GM12878 (cell line): ENCODE results near the gene SPATA18. TPM values are rescaled to one million over a fixed set of nuclear protein-coding genes. Genes with fewer than 3 reads are reported as not detected.

Source experiments
- ATAC-seq: fragments of 200-7000 bp; cut with Tn5 transposase; 3 replicates; pipeline ENCODE4 v1.9.1; 2020; ENCODE audit warnings: mild to moderate bottlenecking, moderate library complexity
- BruUV-seq: library from RNA; stranded (reverse); fragments of 400-500 nt; replicated peaks from 2 replicates; lab custom pipeline; 2021; lab: Mats Ljungman, UMichigan
- CTCF ChIA-PET: fragments of 300-600 bp; sonication (Branson Sonifier 250); formaldehyde crosslinking; extraction: SDS; loops from one replicate; lab custom pipeline; 2021; ENCODE audit warnings: inconsistent platforms; lab: Yijun Ruan, JAX
- POLR2A ChIA-PET: fragments of 350-600 bp; formaldehyde crosslinking; extraction: SDS; loops from one replicate; lab custom pipeline; 2021; ENCODE audit warnings: inconsistent platforms; lab: Charles Lee
- RAD21 ChIA-PET: fragments of 300-600 bp; sonication (Branson Sonifier 250); formaldehyde crosslinking; loops from one replicate; lab custom pipeline; 2023; ENCODE audit warnings: antibody characterized with exemption; ENCODE audit not compliant: unreplicated experiment; lab: Charles Lee
- SMC1A ChIA-PET: fragments of 300-600 bp; sonication (Branson Sonifier 250); formaldehyde crosslinking; loops from one replicate; lab custom pipeline; 2023; ENCODE audit not compliant: unreplicated experiment, uncharacterized antibody; lab: Charles Lee
- DNase-seq: peaks from one replicate; pipeline ENCODE4 v3.0.0-alpha.2; 2011; ENCODE audit warnings: low read depth, low spot score
- FAIRE-seq: peaks from 3 replicates; lab custom pipeline; 2011; peaks lifted over from hg19 to GRCh38; lab: Jason Lieb, UNC
- H2AFZ ChIP-seq: 2 replicates; pipeline ENCODE4 v1.6.0; 2011; ENCODE audit warnings: low read depth, low read length, control low read depth; ENCODE audit not compliant: control insufficient read depth
- H3K27ac ChIP-seq: 2 replicates; pipeline ENCODE4 v1.5.1; 2011; ENCODE audit warnings: control low read depth; ENCODE audit not compliant: control insufficient read depth, insufficient read depth
- H3K27me3 ChIP-seq, 2 experiments: replicated peaks in 1 of 2; 2 replicates each; pipeline versions ENCODE4 v1.6.0 to v1.6.1; 2011; ENCODE audit warnings: low read length in 1 of 2; ENCODE audit not compliant: control insufficient read depth in 2 of 2, insufficient read depth in 2 of 2
- H3K36me3 ChIP-seq, 2 experiments: 2 replicates each; pipeline ENCODE4 v1.5.1; 2011; ENCODE audit warnings: low read length in 1 of 2; ENCODE audit not compliant: control insufficient read depth in 2 of 2, insufficient read depth in 2 of 2
- H3K4me1 ChIP-seq: 2 replicates; pipeline ENCODE4 v1.6.1; 2011; ENCODE audit warnings: mild to moderate bottlenecking, low read length, moderate library complexity, mixed read lengths; ENCODE audit not compliant: control insufficient read depth, insufficient read depth
- H3K4me2 ChIP-seq: 2 replicates; pipeline ENCODE4 v1.6.0; 2011; ENCODE audit warnings: control low read depth; ENCODE audit not compliant: control insufficient read depth, insufficient read depth
- H3K4me3 ChIP-seq: fragments of 200-600 bp; sonication (generic); 2 replicates; pipeline ENCODE4 v1.5.1; 2016
- H3K79me2 ChIP-seq: 2 replicates; pipeline ENCODE4 v1.6.0; 2011; ENCODE audit warnings: low read length; ENCODE audit not compliant: control insufficient read depth, insufficient read depth
- H3K9ac ChIP-seq: 2 replicates; pipeline ENCODE4 v1.8.0; 2011; ENCODE audit warnings: low read length, control low read depth, mixed read lengths; ENCODE audit not compliant: control insufficient read depth, insufficient read depth
- H3K9me3 ChIP-seq: replicated peaks from 3 replicates; pipeline ENCODE4 v1.5.1; 2011; ENCODE audit warnings: mild to moderate bottlenecking, low read length; ENCODE audit not compliant: control insufficient read depth, insufficient read depth
- H4K20me1 ChIP-seq: 2 replicates; pipeline ENCODE4 v1.6.0; 2011; ENCODE audit not compliant: control insufficient read depth, insufficient read depth
- CTCF ChIP-seq, 3 experiments: IDR thresholded peaks in 2 of 3; conservative IDR thresholded peaks in 1 of 3; 2 replicates each; pipeline ENCODE4 v1.5.1; 2011; ENCODE audit warnings: low read depth in 3 of 3, low read length in 3 of 3, mild to moderate bottlenecking in 3 of 3, control low read depth in 2 of 3, moderate library complexity in 2 of 3, inconsistent platforms in 1 of 3, mixed read lengths in 1 of 3; ENCODE audit not compliant: control insufficient read depth in 2 of 3, insufficient read depth in 1 of 3; ENCODE audit errors: extremely low read depth in 1 of 3
- HSF1 ChIP-seq: fragments of 150-350 bp; IDR thresholded peaks from 2 replicates; pipeline ENCODE4 v1.6.1; 2014; ENCODE audit warnings: mild to moderate bottlenecking, low read depth, low read length
- POU2F2 ChIP-seq: IDR thresholded peaks from 3 replicates; pipeline ENCODE4 v1.6.1; 2011; ENCODE audit warnings: low read depth, mild to moderate bottlenecking, low read length, borderline replicate concordance
- RB1 ChIP-seq: fragments of 450-650 bp; formaldehyde crosslinking; IDR thresholded peaks from 2 replicates; pipeline ENCODE4 v1.6.1; 2017; ENCODE audit warnings: mild to moderate bottlenecking, borderline replicate concordance
- SKIL ChIP-seq: fragments of 450-650 bp; IDR thresholded peaks from 2 replicates; pipeline ENCODE4 v1.6.1; 2017; ENCODE audit warnings: mild to moderate bottlenecking, low read depth, inconsistent platforms; ENCODE audit not compliant: poor library complexity, severe bottlenecking
- SMC3 ChIP-seq: IDR thresholded peaks from 2 replicates; pipeline ENCODE4 v1.6.1; 2011; ENCODE audit warnings: low read length, improper control_type of control experiment, borderline replicate concordance
- WGBS: methylation state at CpG from one replicate; pipeline ENCODE4 v1.1.6; 2016; ENCODE audit warnings: low lambda C conversion rate; ENCODE audit not compliant: insufficient replicate concordance, insufficient coverage; ENCODE audit errors: missing lambda C conversion rate; 5-methylcytosine and 5-hydroxymethylcytosine counted together
- in situ Hi-C: fragments of 300-500 bp; cut with MboI; formaldehyde crosslinking; loops from 9 replicates; pipeline ENCODE4 v1.14.3; 2018; ENCODE audit warnings: mixed read lengths
- intact Hi-C: fragments of 100-400 bp; cut with micrococcal nuclease; formaldehyde crosslinking; loops from one replicate; pipeline ENCODE4 v1.14.2; 2022; ENCODE audit not compliant: unreplicated experiment
- polyA plus RNA-seq, 11 experiments: library from polyadenylated mRNA; depleted of rRNA in 4 of 11; unstranded in 6 of 11; stranded (reverse) in 5 of 11; fragments of >200 nt; fragmentation: Nextera tagmentation in 4 of 11; fragmentation: Illumina TruSeq in 1 of 11; extraction: Ambion mirVana in 4 of 11; extraction: Trizol in 1 of 11; gene quantifications; 1 replicate in 1 of 11; 2 replicates in 10 of 11; pipeline versions ENCODE4 v1.2.1 to v1.2.3, GENCODE V29; 2011 to 2016; ENCODE audit warnings: inconsistent platforms in 2 of 11, missing spikeins in 2 of 11, low read depth in 1 of 11
- total RNA-seq, 4 experiments: library from RNA; depleted of rRNA in 3 of 4; stranded (reverse); fragments of >200 nt in 3 of 4; fragmentation: Illumina TruSeq in 1 of 4; extraction: Trizol in 1 of 4; gene quantifications; 2 replicates each; pipeline versions ENCODE4 v1.2.1 to v1.2.3, GENCODE V29; 2013 to 2021

The SPATA18 gene
- total and polyA plus RNA-seq, 10 of the 15 experiments (the other 5 are each of a cell fraction or from before 2014, with no cell fraction given): 0.39 to 4.5 (median 1.9) TPM

- TF ChIP-seq HSF1 (no peak), SKIL (no peak), SMC3 (no peak)
These were observed 51.5 kb downstream of the SPATA18 start (continued) for GRCh38 chr4:52102587-52102986.

GRCh38 chr4:52103319-52103718 lies 52.2 kb downstream of the SPATA18 start:
- in situ Hi-C loops: no loop called here
- POLR2A ChIA-PET: no interaction called here
- no TSS peak for BruUV-seq

More at GRCh38 chr4:52103319-52103718, 52.2 kb downstream of the SPATA18 start:
- no peaks in the 10 kb centered on the region for H3K79me2 ChIP-seq
- ATAC-seq (no peak), FAIRE-seq (no peak), DNase-seq (no peak)
- WGBS: 31% methylated on average over 1 of the region's 1 CpG
- ChIA-PET CTCF (no interaction called here), RAD21 (no interaction called here), SMC1A (interaction anchor here (0.8 kb wide), 1 partner anchor 879 kb away, joined by 3 read pairs; no protein-coding TSS in a partner anchor)
- no peak overlapping the region for H3K4me2 ChIP-seq
- H3K9ac ChIP-seq: no peak overlapping the region
- no peak overlapping the region for H2AFZ ChIP-seq
- H3K4me1 ChIP-seq: no peaks in the 10 kb centered on the region
- no peak overlapping the region for H3K27ac ChIP-seq
- H3K27me3 ChIP-seq: no peaks in the 10 kb centered on the region
- H3K4me3 ChIP-seq: no peak overlapping the region
- TF ChIP-seq RB1 (no peak), CTCF (IDR thresholded peaks at IDR 0.05 in 2 of 3, conservative IDR thresholded peaks at IDR 0.05 in 1 of 3; ENCODE audit: control insufficient read depth in 2 of 3, extremely low read depth in 1 of 3, insufficient read depth in 1 of 3, low read depth in 3 of 3, low read length in 3 of 3) (0 out of 6 replicates have a peak, but pooled peaks of 1 of the 3 experiments have one; percentile 1), POU2F2 (no peak)
- intact Hi-C loops: no loop called here
- no peaks in the 10 kb centered on the region for H4K20me1 ChIP-seq
- H3K36me3 ChIP-seq: no peaks in the 10 kb centered on the region
- H3K9me3 ChIP-seq: no peaks in the 10 kb centered on the region
